GM21381 (cell line): Measurements from ENCODE around the gene SNUPN.

Experiments
- ATAC-seq: cut with Tn5 transposase; IDR thresholded peaks from one replicate; pipeline ENCODE4 v1.9.1; 2021; ENCODE audit warnings: mild to moderate bottlenecking, moderate library complexity; ENCODE audit not compliant: unreplicated experiment

Gene SNUPN

DNA sequence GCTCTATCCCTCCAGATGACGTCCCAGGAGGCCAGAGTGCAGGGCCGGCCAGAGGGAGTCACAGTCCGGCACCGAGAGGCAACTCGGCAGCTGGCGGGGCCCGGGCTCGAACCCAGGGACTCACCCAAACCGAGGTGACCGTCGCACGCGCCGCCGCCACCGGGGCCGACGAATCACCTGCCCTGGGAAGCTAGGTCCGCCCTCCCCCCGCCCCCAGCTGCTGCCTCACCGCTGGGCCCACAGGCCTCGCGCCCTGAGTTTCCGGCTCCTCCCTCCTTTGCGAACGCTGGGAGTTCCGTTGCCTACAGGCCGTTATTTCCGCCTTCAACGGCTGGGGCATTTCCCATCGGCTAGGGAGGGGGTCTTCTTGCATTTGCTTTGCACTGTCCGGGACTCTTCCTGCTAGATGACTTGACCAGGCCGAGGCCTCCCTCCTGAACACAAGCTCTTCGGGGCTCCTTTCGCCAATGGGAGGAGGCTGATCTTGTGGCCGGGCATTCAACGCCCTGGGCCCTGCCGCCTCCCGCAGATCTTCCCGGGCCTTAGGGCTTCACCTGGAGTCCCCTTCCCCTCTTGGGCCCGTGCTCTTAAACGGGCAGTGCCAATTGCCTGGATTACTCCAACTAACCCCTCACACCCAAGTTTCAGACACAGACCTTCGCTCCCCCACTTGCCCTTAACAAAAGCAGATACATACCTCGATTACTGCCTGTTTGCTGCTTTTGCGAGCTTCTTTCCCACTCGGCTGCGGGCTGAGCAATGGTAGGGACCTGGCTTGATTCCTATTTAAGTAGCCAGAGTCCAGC is at the start of gene SNUPN:
TSS of gene SNUPN (minus strand) at position 184 of the 806 bp plus-strand sequence. CDS start 4,674 bp downstream, outside the sequence.
- ATAC-seq, result peak; percentile 88

DNA sequence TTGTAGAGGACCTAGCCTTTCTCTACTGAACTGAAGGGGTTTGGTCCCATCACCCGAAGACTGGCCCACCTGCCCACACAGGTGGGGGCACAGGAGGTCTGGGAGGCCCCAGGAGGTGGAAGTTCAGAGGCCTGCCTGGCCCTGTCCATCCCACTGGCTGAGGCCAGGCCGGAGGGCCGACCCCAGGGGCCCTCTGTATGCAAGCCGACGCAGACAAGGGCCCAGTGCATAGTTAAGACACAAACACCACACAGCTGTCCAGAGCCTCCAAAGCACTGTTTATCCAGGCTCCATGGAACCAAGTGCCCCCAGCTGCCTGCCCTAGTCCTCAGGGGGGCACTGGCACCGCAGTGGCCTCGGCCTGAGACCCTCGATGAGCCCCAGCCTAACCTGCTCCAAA is 48.8 kb upstream of the SNUPN start:
- ATAC-seq, result no peak

DNA sequence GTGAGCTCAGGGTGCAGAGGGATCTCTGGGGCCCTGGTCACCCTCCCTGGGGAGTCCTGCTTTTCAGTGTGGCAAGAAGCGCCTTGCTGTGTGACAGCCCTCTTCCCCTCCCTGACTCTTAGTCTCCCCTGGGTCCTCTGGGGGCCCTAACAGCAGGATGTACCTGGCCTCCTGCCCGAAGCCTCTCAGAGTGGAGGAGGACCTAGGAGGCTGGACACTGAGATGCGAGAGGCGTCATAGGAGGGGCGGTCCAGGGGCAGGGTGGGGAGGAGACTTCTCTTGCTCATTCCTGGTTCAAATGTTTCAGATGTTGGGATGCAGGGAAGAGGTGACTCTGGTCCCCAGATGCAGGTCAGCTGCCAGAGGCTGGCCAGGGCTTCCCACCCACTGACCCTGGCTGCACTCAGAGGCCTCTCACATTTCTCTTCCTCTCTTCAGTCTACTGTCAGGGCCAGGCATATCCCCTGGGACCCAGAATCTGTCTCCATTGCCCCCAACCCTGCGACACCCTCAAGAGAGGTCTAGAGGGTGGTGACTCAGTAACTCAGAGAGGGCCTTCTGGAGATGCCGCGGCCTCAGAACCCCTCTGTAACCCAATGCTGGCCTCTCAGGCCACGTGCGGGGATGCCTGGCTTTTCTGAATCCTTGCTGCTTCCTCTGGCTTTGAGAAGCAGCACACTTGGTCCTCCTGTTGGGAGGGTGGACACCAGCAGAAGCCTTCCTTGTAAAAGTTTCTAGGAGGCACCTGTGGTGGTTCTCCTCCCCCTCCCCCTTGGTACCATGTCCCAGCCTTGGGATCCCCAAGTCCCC is 48.1 kb upstream of the SNUPN start:
- ATAC-seq, result no peak

DNA sequence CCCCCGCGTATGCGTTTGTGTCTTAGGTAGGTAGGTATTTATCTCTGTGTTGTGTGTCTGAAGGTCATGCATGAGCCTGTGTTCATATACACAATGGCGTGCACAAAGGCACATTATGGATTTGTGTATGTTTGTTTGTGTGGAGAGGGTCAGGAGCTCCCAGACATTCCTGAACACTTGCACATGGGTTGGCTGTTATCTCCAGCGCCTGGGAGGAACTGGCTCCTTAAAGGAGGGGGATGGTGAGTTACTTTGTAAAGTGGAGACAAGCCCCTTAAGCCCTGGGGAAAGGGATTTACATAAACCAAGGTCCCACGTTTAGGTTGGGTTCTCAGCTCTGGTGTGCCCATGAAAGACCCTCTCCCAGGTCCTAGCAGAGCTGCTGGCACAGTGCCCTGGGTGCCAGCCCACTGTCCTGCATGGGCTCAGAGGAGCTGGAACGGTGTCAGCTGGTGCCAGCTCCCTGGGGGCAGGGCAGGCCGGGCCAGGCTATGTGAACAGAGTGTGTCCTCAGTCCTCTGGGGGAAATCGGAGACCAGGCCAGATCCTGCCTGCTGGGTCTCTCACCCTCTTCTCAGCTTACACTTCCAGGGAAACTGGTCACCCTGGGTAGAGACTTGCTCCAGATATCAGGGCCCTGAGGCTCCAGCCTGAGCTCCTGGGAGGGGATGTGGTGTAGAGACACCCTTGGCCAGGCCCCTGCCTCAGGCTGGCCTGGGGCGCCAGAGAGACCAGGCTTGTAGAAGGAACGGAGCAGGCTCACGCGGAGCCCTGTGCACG is 47.3 kb upstream of the SNUPN start:
- no peak for ATAC-seq

DNA sequence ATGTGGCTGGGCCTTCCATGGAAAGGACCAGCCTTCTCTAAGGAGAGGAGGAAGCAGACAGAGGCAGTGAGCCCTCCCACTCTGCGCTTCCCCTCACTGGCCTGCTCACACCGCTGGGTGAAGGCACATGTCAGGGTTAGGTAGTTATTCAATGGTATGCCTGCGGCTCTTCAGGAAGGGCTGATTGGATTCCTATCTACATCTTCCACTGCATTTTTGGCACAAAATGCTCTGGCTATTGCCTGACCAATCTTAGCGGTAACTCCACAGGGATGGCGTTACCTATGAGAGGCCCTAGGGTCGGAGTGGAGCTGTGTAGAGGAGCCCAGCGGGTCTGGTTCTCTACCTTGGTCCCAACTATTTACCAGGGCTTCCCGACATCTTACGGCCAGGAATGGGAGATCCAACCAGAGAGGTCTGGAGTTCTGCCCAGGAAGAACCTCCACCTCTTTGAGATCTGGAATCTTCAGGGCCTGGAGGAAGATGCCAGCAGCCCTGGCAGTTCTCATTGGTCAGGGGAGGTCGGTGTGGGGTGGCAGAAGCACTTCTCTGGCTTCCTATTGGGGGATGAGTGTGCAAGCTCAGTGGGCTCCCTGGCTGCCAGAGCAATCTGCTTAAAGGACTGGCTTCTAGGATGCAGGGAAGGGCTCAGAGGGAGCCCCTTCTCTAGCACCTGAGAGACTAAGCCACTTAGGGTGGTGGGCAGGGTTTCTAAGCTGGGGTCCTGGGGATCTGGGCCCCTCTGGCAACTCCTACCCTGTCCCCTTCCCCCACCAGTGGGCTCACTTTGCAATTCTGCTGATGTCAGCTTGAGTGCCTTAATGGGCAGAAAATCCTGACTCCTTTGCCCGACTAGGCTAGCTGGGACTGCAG is 46.4 kb upstream of the SNUPN start:
- ATAC-seq, result no peak

DNA sequence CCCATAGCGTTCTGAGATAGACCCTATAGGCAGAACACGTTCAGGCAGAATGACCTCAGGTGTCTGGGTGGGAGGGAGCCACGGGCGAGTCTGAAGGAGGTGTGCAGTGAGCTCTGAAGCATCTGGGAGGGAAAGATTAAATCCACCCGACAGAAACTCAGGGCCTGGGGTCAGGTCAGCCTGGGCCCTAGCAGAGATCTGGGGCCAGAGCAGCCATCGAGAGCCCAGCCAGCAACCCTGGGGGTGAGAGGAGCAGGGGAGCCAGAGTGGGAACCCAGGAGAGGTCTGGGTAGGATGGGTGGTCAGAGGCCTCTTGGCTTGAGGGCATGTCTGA is 44.3 kb upstream of the SNUPN start:
- ATAC-seq, result no peak

DNA sequence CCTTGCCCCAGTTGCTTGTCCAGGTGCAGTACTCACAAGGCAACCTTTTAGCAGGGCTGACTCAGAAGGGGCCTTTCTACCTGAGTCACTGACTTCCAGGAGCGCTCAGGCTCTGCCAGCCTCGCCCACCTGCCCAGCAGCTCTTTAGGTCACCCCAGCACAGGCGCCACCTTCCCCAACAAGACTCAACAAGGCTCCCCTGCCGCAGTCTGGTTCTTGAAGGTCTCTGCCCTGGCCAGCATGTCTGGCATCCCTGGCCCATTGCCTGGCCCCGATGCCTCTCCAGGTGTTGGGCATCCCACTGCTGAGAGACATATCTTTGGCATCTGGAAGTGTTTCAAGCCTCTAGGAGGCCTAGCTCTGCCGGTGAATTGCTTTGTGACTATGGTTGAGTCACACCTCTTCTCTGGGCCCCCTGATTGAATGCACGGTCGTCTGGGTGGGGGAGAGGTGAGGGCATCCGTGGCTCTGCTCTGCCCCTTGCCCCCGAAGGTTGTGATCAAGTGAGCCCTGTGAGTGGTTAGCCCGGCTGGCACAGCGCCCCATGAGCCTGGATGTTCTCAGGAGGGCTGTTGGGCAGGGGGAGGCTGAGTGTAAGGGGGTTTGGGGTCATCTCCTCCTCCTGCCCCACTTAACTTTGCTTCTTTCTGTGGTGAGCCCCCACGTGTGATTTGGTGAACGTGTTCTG is 43.8 kb upstream of the SNUPN start:
- no peak for ATAC-seq

DNA sequence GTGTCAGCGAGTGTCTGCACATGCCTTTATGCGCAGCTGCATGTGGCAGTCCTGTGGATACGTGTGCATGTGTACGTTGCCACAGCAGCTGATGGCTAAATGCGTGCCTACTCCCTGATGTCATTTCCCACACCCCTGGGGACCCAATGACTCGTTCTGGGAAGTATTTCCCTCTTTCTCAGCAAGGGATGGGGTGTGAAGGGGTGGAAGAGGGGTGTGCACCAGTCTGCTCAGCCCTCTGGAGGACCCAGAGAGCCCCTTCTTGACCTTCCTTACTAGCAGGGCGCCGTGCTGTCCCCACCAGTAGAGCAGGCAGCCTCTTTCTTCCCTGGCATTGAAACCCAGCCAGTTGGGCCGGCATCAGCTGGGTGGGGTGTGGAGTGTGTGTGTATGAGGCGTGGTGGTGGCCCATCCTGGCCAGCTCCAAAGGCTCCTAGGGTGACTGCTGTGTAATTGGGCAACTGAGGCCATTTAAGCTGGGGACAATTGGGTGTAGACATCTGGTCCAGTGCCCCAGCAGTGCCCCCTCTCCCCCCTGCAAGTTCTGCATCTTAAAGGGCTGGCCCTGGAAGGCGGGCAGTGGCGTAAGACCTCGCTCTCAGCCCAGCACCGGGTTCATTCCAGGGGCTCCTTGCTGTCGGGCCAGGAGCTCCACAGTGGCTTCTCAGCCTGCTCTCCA is 41.4 kb upstream of the SNUPN start:
- ATAC-seq, result no peak

DNA sequence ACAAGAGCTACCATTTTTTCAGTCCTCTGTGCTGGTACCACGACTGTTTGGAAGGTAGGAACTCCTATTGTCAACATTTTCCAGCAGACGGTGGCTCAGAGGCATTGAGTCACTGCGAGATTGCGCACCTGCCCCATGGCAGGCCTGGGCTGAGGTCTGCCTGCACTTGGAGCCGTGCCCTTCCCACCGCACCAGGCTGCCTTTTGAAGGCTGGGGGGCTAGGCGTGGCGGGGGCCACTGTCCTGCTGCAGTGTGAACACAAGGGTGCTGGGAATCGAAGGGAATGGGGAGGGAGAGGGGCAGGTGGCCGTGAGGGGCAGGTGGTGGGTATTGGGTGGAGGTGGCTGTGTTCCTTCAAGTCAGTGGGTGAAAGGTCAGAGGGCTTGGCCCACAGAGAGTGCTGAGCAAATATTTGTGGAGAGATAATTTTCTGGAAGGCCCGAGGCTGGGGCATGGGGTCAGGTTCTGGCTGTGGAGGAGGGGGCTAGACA is 38.5 kb upstream of the SNUPN start:
- ATAC-seq, result no peak

DNA sequence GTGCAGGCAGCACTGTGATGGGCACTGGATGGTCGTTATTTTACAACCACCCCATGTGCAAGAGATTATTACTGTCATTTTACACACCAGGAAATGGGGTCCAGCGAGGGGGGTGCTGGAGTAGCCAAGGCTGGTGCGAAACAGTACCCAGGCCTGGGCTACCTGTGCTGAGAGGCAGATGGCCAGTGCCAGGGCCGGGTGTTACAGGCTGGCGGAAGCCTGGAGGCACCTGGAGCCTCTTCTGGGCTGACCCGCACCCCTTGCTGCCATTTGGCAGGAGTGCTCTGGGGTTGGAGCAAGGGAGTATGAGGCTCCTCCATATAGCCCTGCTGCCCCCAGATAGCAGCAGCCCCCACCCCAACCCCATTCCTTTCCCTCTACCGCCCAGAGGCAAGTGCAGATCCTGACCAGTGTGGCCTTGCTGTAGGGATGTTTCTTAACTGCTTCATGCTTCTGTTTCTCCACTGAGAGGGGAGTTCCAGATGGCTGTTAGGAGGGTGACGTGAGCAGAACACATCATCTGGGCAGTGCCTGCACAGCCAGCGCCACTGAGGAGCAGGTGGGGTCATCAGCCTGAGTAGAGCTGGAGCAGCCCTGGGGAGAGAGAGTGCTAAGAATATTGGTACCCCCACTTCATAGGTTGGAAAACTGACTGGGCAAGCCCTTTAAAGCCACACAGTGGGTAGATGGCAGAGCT is 37.4 kb upstream of the SNUPN start:
- no peak for ATAC-seq

DNA sequence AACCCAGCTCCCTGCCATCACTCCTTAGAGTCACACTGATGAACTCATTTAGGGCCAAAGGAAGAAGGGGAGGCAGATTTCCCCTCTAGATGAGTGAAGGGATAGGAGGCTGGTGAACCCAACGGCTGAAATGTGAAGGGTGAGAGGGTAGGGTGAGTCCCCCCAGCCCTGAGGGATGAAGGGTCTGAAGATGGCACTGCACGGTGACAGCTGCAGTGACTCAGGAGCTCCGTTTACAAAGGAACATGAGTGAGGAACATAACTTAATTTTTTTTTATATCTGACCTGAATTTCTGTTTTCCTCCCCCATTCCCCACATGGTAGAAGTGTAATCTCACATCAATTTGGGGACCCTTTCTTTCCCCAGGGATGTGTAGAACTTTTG is 36.2 kb upstream of the SNUPN start:
- ATAC-seq, result no peak

DNA sequence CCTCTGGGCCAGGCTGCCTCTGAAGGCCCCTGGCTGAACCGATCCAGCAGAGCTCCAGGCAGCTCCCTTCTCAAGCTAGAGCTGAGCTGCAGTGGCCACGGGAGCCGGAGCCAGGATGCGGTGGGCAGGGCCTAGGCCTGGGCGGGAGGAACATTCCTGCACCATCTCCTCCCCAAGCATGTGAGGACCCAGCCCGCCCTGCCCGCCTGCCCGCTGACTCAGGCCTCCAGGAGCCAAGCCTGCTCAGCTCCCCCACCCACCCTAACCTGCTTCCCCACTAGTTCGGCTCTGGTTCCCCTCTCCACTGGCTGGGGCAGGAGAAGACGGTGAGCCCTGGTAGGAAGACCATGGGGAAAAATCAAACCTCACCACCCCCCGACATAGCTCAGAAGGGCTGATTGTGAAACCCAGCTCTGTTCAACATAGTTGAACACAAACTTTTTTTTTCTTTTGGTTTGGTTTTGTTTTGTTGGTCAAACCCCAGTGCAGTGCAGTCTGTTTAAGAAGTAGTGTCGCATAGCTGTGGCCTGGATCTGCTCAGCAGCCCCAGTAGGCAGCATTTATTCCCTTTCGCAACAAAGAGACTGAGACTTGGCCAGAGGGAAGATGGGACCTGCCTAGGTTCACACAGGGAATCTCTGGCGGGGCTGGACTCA is 35.7 kb upstream of the SNUPN start:
- no peak for ATAC-seq

DNA sequence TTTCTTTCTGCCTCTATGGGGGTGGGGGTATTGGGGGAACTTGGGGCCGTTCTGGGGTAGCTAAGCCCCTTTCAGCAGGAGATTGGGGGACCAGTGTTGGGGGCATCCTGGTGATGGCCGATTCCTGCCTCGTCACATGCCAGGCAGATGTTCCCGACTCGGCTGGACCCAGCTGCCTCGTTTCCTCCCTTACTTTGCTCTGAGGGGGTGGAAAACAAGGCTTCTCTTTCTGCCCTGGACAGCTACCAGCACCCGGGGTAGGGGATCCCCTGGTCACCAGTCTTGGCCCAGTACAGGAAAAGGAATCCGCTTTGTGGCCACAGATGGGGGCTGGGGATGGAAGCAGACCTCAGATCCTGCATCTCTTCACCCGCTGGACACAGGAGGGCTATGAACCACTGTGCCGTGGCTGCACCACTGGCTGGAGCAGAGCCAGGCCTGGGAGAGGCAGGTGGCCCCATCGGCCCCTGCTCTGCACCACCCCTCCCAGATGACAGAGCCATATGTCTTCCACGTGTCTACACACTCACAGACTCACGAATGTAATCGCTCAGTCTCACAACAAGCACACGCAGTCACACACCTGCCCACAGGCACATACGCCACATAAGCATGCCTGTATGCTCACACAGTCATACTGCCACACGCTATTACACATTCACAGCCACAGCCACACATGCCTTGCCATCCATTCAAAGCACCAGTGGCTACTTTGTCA is 34.6 kb upstream of the SNUPN start:
- no peak for ATAC-seq

DNA sequence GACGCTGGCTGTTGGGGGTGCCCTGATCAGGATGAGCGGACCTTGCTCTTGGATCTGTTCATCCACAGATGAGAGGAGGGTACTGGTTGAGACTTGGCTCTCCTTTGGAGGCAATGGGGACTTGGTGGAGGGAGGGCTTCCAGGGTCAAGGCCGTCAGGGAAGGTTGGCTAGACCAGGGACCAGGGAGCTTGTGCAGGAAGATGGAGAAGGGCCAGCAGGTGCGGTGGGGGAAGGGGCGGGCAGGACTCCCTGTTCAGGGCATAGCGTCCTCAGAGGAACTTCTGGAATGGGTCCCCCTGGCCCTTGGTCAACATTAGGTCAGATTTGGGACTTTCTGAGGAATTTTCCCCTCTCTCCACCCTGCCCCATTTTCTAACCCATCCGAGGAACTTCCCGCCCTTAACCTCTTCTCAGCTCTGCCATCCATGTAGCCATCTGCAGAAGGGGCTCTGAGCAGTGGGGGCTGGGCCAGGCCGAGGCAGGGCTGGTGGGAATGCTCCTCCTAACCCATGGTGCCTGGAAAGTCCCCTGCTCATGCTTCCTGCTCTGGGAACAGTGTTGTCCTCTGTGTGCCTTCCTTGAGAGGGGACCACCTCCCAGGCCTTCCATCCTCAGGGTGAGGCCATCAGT is 33.7 kb upstream of the SNUPN start:
- no peak for ATAC-seq

DNA sequence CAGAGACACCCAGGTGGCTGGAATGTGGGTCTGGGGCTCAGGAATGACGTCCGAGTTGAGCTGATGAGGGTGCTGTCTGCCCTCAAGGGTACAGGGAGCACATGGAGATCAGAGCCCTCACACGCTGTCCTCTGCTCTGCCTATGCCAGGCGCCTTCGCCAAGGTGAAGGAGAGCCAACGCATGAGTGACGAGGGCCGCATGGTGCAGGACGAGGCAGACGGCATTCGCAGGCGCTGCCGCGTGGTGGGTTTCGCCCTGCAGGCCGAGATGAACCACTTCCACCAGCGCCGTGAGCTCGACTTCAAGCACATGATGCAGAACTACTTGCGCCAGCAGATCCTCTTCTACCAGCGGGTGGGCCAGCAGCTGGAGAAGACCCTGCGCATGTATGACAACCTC is 31.3 kb upstream of the SNUPN start:
- no peak for ATAC-seq

DNA sequence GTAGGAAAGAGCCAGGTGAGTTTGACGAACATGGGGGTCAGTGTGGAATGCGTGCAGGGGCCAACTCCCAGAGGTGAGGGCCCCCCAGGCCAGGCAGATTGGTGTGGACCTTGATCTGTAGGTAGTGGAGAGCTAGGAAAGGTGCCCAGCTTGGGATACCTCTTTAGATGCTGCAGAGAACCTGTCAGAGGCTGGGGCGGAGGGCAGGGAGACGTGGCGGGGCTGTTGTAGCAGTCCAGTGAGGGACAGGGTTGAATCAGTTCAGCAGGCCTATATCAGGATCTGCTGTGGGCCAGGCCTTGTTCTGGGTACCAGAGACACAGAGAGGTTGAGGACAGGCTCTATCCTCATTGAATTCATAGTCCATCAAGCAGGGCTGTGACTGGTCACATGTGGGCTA is 30.8 kb upstream of the SNUPN start:
- no peak for ATAC-seq

DNA sequence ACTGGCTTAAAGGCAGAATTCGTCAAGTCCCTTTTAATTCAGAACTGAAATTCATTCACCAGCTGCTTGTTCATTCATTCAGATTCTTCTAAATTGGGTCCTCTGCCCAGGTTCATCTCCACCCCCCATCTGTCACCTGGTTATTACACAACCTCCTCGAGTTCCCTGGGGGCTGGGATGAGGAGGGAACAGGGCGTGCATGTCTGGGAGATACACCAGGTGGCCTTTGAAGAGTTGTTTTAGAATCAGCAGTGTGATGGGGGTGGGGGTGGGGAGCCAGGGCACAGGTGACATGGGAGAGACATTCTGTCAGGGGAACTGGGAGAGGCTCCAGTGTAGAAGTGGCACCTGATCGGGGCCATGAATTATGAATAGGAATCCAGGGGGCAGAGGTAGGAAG is 30.4 kb upstream of the SNUPN start:
- no peak for ATAC-seq
